Measurements from ENCODE around the gene MIF4GD. TPM values are rescaled to one million over a fixed set of nuclear protein-coding genes. Genes with fewer than 3 reads are reported as not detected.
"Not testable (repeated sequence)": the region's sequence is repeated elsewhere in the genome, so short reads cannot be mapped to it uniquely, and the experiment has no call there.

The MIF4GD gene
- total and polyA plus RNA-seq, 10 donors: 27.1 to 47.3 (median 36.8) TPM

- no peak overlapping the region for H3K4me3 ChIP-seq
- no peak for DNase-seq
- 74 to 84% (median 79%) methylated on average over 7 of the region's 7 CpGs for WGBS, 5 donors
- intact Hi-C loops (cut with DNase I; ENCODE audit: low total_unique reads): no loop called here
- no peaks in the 10 kb centered on the region for H3K27me3 ChIP-seq (replicated peaks in 1 of 7)
- no peaks in the 10 kb centered on the region for H3K36me3 ChIP-seq
- H3K9me3 ChIP-seq: no peaks in the 10 kb centered on the region
- no peak for TF ChIP-seq CTCF (IDR thresholded peaks at IDR 0.05 in 8 of 11, conservative IDR thresholded peaks at IDR 0.05 in 3 of 11)
- TF ChIP-seq POLR2A (IDR thresholded peaks at IDR 0.05): no peak
- TF ChIP-seq POLR2AphosphoS5 (IDR thresholded peaks at IDR 0.05): no peak
- peaks cover 9 to 67% (median 25%) of the 10 kb centered on the region in 6 donors for H3K4me1 ChIP-seq
- no peak overlapping the region for H3K27ac ChIP-seq
Measured at GRCh38 chr17:75300280-75300679, 29.2 kb upstream of the MIF4GD start.

- H3K27me3 ChIP-seq (replicated peaks in 1 of 7): no peaks in the 10 kb centered on the region
- DNase-seq: no peak
- WGBS, 5 donors: 27 to 41% (median 31%) methylated on average over 8 of the region's 8 CpGs
- H3K27ac ChIP-seq: peak overlapping the region; percentile 76 to 98 (median 91)
- TF ChIP-seq POLR2AphosphoS5 (IDR thresholded peaks at IDR 0.05): peak in 1 of 3 donors; percentile 80
- peak in 2 of 3 donors; percentile 47 to 72 for TF ChIP-seq POLR2A (IDR thresholded peaks at IDR 0.05)
- TF ChIP-seq CTCF (IDR thresholded peaks at IDR 0.05 in 8 of 11, conservative IDR thresholded peaks at IDR 0.05 in 3 of 11): peak in 1 of 11 experiments; percentile 15
- peaks cover 19 to 86% (median 45%) of the 10 kb centered on the region in 6 donors for H3K4me1 ChIP-seq
- H3K9me3 ChIP-seq: no peaks in the 10 kb centered on the region
- no peaks in the 10 kb centered on the region for H3K36me3 ChIP-seq
- H3K4me3 ChIP-seq: peak overlapping the region in 2 of 8 donors; percentile 1 to 46
- intact Hi-C loops (cut with DNase I; ENCODE audit: low total_unique reads): no loop called here
Measured at GRCh38 chr17:75295201-75296158, 24.4 kb upstream of the MIF4GD start.

GRCh38 chr17:75292810-75293448, 21.9 kb upstream of the MIF4GD start:
- H3K36me3 ChIP-seq; H3K9me3 ChIP-seq; H3K4me3 ChIP-seq; H3K27me3 ChIP-seq (replicated peaks in 1 of 7); intact Hi-C loops (cut with DNase I; ENCODE audit: low total_unique reads): not testable (repeated sequence)
- WGBS, 5 donors: 65 to 86% (median 72%) methylated on average over 16 of the region's 16 CpGs
- Histone ChIP-seq H3K27ac (peak overlapping the region in 7 of 8 donors; percentile 23 to 98 (median 91)), H3K4me1 (peaks cover 28 to 89% (median 60%) of the 10 kb centered on the region in 6 donors)
- peak; percentile 81 for DNase-seq

- Histone ChIP-seq H3K27me3 (replicated peaks in 1 of 7) (no peaks in the 10 kb centered on the region), H3K27ac (peak overlapping the region; percentile 93 to 99 (median 98)), H3K36me3 (peaks cover 0 to 18% (median 12%) of the 10 kb centered on the region in 6 donors), H3K4me1 (peaks cover 17 to 74% (median 39%) of the 10 kb centered on the region in 6 donors), H3K4me3 (peak overlapping the region; percentile 56 to 95 (median 88)), H3K9me3 (no peaks in the 10 kb centered on the region)
- intact Hi-C loops (cut with DNase I; ENCODE audit: low total_unique reads): no loop called here
- DNase-seq: peak; percentile 90
- WGBS, 5 donors: 0 to 3% (median 1%) methylated on average over 26 of the region's 26 CpGs
- TF ChIP-seq CTCF (IDR thresholded peaks at IDR 0.05 in 8 of 11, conservative IDR thresholded peaks at IDR 0.05 in 3 of 11): peak in 7 of 11 experiments; percentile 9 to 59 (median 39)
- no peak for TF ChIP-seq POLR2AphosphoS5 (IDR thresholded peaks at IDR 0.05)
- TF ChIP-seq POLR2A (IDR thresholded peaks at IDR 0.05): peak in 1 of 3 donors; percentile 45
Measured at GRCh38 chr17:75289832-75290337, 18.9 kb upstream of the MIF4GD start.
